SIG-M5 treated with dmso at 0.1 percent for 504 hours (cell line): Measurements from ENCODE around the gene TMEM109.
A peak's percentile ranks its signal among the peaks of the same experiment; 100 is the strongest.

Experiments used
- DNase-seq: peaks from one replicate; lab custom pipeline; 2025; ENCODE audit not compliant: unreplicated experiment; lab: John Stamatoyannopoulos, UW

The TMEM109 gene

GRCh38 chr11:60913793-60914632 lies at the start of gene TMEM109:
Gene TMEM109 (plus strand): TSS chr11:60914158. CDS start chr11:60919694, 5,536 bp downstream.
- peak; percentile 87 for DNase-seq

- DNase-seq: no peak
These were observed 49.0 kb upstream of the TMEM109 start for GRCh38 chr11:60864856-60865513.

GRCh38 chr11:60866911-60867870 lies 46.8 kb upstream of the TMEM109 start, which contains the start of gene ZP1:
Gene ZP1 (plus strand): TSS chr11:60867542. CDS start chr11:60867562, 20 bp downstream.
- DNase-seq: no peak

GRCh38 chr11:60867871-60868681 lies 45.9 kb upstream of the TMEM109 start:
- DNase-seq: no peak

- no peak for DNase-seq
These were observed 45.1 kb upstream of the TMEM109 start for GRCh38 chr11:60868682-60869450.

GRCh38 chr11:60869451-60869825 lies 44.5 kb upstream of the TMEM109 start:
- no peak for DNase-seq

GRCh38 chr11:60870276-60870675 lies 43.7 kb upstream of the TMEM109 start:
- DNase-seq: no peak

GRCh38 chr11:60870733-60871377 lies 43.1 kb upstream of the TMEM109 start:
- DNase-seq: no peak

GRCh38 chr11:60871378-60872061 lies 42.4 kb upstream of the TMEM109 start:
- no peak for DNase-seq

GRCh38 chr11:60872124-60872960 lies 41.6 kb upstream of the TMEM109 start:
- DNase-seq: peak; percentile 30

GRCh38 chr11:60872961-60873524 lies 40.9 kb upstream of the TMEM109 start:
- peak; percentile 56 for DNase-seq

GRCh38 chr11:60873533-60873932 lies 40.4 kb upstream of the TMEM109 start:
- no peak for DNase-seq

- DNase-seq: no peak
These were observed 39.3 kb upstream of the TMEM109 start for GRCh38 chr11:60874421-60875365.

GRCh38 chr11:60875366-60876167 lies 38.4 kb upstream of the TMEM109 start:
- DNase-seq: no peak

- no peak for DNase-seq
These were observed 37.8 kb upstream of the TMEM109 start for GRCh38 chr11:60876168-60876485.
